Stimulated activated CD4-positive, alpha-beta T cell treated with anti-CD3 and anti-CD28 coated beads, Interleukin-4, amount 100 ng/mL, for 4 hours (primary cell): Measurements from ENCODE around the gene GSG1.
"Not testable (repeated sequence)": the region's sequence is repeated elsewhere in the genome, so short reads cannot be mapped to it uniquely, and the experiment has no call there.

Source experiments
- DNase-seq, 2 experiments: peaks; one replicate each; pipeline ENCODE4 v3.0.0-alpha.2; 2020

GSG1 gene

DNA sequence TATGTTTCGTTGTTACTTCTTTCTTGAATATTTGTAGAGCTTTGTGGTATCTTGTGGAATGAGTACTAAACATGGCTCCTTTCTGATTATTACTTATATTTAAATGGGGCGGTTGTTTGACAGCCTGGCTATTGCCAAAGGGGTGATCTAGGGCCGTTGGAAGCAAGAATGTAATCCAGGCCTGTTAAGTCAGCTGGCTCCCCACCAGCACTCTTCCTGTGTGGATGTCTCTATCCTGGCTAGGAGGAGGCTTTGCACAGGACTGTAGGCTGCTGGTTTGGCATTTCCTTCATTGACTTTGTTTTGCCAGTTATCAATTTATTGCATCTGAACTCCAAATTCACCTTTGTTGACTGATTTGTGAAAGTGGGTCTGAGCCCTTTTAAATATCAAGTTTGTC, 53.7 kb downstream of the GSG1 start:
- DNase-seq: no peak

DNA sequence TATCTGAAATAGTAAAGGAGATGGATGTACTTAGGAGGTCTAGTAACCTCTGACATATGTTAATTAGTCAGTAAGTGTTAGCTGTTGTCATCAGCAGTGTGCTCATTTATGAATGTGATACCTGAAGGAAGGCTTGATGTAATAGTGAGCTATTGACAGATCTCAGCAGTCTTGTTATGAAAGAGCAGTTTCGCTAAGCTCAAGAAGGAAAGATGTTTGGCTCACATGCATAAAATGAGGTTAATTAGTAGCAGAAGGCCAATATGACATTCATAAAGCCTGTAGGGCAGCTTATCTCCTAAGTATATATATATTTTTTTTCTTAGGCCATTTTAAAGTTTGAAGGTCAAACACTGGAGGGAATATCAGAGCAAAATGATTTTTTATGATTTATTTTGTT, 56.5 kb downstream of the GSG1 start:
- DNase-seq: no peak

DNA sequence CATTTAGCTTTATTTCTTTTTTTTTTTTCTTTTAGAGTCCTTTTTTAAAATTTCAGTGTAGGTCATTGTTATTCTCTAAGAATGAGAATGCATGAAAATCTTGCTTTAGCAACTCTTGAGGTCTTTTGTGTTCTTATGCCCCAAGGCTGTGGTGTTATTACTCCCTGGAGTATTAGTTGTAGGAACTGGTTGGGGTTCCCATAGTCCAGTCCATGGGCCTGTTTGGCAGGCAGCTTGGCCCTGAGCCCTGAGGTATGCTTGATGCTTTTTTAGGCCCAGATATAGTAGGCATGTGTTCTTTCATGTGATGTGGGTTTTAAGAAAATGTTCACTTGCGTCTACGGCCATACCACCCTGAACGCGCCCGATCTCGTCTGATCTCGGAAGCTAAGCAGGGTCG, 57.7 kb downstream of the GSG1 start:
- DNase-seq: no peak

DNA sequence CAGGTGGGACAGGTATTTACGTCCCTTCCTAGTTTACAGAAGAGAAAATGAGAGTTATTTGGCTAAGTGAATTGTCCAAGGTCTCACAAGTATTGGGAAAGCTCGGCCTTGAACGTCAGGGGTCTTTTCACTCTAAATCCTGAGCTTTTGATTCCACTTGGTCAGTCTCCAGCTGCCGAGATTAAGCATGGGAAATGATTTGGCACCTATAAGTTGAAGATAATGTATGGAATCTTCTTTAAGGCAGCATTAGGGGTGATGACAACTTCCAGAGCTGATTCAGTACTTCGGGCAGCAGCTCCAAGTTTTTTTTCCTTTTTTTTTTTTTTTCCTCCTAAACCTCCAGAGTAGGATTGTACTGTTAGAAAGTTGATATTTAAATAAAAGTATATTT, 58.6 kb downstream of the GSG1 start:
- no peak for DNase-seq

DNA sequence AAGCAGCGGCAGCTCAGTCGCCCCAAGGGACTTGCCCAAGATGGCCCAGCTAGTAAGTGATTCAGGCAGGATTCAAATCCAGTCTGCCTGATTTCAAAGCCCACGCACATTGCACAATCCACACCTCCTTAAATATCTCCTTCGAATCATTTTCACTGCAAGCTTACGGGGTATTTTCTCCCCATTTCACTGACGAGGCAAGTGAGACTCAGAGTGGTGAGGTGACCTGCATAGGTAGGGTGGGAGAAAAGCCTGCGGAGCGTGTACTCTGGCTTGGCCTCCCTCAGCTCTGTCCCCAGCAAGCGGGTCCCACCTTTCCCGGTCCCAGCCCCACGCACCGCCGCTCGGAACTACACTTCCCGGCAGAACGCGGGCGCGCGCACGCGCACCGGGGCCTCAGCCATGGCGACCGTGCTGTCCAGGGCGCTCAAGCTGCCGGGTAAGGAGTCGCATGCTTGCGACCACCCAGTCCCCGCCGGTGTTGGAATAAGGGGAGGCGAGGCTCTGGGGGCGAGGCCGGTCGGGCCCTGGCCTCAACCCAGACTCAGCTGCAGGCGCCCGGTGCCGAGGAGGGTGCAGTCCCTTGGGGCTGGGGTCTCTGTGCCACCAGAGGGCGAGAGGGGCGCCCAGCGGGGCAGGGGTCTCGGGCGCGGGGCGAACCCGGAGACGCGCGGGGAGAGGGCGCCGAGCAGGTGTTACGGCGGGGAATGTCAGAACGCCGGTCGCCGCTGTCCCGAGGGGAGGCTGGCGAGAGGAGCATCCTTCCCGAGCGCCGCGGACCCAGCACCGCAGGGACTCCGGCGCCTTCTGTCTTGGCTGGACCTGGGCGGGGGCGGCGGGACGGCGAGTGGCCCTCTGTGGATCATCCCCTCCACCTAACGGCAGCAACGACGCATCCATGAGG, 59.2 kb downstream of the GSG1 start, which contains the start of gene FAM234B:
Gene FAM234B (plus strand): TSS at position 380 of the 904 bp plus-strand sequence. CDS start 23 bp downstream, at position 403.
- peak; percentile 69 to 76 for DNase-seq

DNA sequence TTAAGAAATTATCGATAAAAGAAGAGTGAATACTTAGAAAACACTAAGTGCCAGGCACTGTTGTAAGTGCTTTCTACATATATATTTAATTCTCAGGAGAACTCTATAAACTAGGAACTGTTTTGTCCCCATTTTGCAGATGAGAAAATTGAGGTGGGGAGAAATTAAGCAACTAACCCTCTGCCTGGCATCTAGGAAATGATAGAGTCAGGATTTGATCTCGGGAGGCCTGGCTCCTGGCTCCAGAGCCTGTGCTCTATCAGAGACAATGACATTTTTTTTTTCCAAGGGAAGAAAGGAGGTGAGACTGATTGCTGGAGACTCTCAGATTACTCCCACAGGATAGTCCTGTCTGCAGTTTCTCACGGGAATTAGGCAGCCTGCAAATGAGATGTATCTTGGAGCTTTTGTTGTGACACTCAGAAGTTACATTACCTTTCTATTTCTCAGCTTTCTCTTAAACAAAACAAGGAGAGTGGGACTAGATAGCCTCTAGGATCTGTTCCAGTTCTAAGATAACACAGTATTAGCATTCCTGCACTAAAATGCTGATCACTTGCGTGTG, 60.7 kb downstream of the GSG1 start:
- DNase-seq: no peak

DNA sequence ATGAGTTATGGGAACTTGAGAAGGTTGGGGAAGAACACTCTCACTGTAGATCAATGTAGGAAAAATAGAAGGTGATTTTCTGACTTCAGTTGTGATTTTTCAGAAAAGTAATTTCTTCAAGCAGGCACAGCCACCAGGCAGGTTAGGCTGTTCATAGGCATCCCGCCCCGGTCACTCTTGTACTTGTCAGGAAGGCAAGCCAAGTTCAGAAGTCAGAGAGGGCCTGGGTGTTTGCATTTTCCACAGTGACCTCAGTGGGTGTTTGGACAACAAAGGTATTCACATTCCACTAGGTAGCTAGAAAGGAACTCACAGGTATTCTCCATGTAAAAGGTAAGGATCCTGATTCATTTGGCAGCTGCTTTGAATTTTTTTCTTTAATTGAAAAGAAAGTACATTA, 62.2 kb downstream of the GSG1 start:
- no peak for DNase-seq

DNA sequence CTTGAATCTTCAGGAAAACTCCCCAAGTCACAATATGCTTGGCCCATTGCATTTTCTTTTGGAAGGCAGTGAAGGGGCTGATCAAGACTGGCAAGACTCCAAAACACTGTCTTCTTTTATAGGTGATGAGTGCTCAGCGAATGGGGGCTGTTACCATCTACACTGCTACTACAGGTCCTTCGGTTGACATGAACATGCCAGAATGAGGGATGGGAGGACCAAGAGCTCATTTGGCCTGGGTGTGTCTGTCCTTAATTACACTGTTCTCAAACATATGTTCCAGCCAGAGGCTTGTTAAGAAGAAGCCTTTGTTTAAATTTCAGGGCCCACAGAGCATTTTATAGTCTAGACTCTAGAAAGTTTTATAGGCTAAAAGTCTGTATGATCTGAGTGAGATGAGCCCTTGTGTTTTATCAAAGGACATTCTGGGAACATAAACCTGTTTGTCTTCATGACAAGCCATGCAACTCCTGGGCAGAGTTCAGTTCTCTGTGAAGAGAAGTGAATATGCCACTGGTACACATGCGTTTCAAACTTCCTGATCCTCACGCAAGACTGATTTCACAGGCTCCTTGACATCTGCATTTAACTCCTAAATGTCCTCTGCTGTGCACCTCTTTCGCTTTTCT, 64.0 kb downstream of the GSG1 start:
- DNase-seq: no peak

DNA sequence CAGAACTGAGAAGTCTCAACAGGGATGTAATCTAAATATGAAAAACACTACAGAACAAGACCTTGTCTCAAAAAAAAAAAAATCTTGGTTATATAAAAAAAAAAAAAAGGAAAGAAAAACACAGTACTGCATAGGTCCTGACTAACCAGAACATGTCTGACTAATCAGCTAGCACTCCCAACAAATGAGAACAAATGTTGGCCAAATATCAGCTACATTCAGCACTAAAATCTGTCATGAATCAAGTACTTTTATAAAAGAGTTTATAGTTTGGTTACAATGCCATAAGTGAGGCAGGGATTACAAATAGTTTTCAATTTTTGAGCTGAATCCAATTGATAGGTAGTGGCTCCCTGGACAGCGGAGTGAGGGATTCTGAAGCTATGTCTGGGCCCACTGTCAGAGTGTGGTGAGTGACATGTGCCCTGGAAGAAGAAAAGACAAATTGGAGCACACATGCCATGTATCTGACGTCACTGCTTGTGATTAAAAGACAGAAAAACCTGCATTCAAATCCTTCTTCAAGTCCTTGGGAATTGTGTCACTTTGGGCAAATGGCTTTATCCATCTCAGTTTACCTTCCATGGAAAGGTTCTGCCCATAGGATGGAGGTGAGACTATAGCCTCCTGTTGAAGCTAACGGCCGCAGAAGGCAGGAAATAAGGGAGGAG, 64.8 kb downstream of the GSG1 start:
- DNase-seq: no peak

DNA sequence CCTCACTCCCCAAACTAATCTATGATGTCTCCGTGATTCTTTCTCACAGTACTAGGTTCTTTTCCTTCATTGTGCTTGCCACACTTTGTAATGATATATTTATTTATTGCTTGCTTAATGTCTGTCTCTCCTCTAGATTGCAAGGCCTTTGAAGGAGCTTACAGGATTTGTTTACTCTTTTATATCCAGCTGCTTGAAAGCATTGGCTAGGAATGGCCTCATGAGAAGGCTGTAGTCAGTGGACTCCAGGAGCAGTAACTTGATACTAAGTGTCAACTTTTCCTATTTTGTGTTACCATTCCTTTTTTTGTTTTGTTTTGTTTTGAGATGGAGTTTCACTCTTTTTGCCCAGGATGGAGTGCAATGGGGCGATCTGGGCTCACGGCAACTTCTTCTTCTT, 66.6 kb downstream of the GSG1 start:
- no peak for DNase-seq

DNA sequence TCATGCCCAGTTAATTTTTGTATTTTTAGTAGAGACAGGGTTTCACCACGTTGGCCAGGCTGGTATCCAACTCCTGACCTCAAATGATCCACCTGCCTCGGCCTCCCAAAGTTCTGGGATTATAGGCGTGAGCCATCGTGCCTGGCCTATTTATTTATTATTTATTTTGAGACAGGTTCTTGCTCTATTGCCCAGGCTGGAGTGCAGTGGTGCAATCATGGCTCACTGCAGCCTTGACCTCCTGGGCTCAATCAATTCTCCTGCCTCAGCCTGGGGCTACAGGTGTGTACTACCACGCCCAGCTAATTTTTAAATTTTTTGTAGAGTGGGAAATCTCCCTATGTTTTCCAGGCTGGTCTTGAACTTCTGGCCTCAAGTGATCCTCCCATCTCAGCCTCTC, 68.1 kb downstream of the GSG1 start:
- DNase-seq: not testable (repeated sequence)
